NCI-H1694 treated with DMSO at 0.1 percent for 48 hours (cell line): ENCODE data around the gene CSNK1A1.
"Not testable (repeated sequence)": the region's sequence is repeated elsewhere in the genome, so short reads cannot be mapped to it uniquely, and the experiment has no call there.

Experiments used
- DNase-seq: peaks from one replicate; lab custom pipeline; 2025; lab: John Stamatoyannopoulos, UW

The CSNK1A1 gene

DNA sequence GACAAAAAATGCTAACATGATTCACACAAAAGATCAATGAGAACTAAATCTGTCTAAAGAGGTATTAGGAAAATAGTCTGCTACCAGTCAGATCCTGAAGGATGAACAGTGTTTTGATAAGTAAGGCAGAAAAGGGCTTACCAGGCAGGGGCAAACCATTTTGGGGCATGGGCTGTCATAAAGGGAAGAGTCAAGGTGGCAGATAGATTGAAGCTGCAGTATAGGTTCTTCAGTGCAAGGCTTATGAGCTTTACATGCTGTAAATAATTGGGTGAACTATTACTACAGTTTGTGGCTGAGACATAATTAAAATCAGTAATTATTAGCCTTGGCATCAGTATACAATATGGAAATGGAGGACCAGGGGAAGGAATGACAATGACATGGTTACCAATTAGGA is 21.8 kb downstream of the CSNK1A1 start:
- DNase-seq = no peak

DNA sequence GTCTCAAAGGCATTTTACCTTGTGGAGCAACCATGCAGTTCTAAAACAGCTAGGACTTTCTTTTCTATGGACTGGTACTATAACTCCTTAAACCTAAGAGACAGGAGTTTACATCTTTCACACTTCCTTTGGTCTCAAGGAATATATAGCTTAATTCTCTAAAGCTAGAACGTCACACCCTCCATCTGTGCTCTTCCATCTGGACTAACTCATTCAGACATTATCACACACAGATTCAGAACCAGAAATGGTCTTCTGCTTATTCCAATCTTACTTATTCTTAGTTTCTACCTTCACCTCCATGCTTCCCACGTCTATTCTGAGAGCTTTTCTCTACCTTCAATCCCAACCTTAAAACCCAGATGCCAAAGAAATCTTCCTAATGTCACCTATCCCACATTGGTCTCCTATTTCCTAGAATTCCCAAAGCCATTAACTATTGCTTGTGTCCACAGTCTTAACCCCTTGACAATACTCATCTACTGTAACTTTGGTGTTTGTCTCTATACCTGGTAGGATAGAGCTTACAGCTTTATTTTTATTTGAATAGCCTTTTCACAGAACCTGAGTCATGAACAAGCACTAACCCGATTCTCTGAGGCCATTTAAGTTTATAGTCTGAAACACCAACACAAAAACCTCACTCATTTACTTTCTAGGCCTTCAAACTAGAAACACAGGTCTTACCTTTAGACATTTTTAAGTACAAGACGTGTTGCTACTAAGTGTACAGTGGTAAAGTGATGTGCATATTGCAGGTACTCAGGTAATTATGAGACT is 22.8 kb downstream of the CSNK1A1 start:
- no peak for DNase-seq

DNA sequence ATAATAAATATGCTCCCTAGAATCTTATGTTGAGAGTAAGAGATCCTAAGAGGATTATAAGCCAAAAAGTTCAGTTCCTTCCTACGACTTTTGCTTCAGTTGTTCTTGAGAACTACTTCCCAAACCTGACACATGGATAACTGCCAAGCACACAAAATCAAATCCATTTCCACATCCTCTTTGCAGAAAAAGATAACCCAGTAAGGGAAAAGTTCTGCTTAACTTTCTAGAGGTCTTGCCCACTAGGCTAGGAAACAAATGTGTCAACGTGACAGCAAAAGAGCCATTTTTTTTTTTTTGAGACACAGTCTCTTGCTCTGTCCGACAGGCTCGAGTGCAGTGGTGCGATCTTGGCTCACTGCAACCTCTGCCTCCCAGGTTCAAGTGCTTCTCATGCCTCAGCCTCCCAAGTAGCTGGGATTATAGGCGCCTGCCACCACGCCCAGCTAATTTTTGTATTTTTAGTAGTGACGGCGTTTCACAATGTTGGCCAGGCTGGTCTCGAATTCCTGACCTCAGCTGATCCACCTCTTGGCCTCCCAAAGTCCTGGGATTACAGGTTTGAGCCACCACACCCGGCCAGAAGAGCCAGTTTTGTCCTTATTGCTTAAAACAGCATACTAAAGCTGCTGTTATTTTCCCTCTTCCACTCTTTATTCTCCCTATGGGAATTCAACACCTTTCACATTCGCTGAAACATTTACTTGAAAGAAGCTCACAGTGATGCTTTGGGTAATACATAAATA is 24.2 kb downstream of the CSNK1A1 start:
- DNase-seq = no peak

DNA sequence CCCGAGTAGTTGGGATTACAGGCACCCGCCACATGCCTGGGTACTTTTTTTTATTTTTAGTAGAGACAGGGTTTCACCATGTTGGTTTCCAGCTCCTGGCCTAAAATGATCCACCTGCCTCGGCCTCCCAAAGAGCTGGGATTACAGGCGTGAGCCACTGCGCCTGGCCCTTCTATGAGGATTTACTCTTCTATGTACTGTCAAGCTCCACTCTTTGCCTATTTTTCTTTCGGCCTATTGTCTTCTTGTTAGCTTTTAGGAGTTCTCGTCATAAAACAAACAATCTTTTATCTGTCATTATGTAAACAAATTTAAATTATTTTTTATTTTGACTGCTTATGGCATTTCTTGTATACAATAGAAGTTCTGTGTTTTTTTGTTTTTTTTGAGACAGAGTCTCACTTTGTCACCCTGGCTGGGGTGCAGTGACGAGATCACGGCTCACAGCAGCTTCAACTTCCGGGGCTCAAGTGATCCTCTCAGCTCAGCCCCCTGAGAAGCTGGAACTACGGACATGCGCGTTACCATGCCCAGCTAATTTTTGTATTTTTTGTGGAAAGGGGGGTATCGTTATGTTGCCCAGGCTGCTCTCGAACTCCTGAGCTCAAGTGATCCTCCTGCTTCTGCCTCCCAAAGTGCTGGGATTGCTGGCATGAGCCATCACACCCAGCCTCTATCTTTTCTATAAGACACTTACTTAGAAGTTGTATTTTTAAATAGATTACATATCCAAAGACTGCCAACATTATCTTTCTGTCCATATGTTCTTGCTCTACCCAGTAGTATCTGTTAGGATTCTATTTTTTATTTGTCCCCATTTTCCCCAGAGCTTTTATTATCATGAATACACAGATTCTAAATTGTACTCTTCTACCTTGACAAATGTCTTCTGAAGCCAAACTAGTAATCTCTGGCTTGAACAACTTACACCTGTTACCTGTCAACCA is 29.2 kb downstream of the CSNK1A1 start:
- DNase-seq = no peak

DNA sequence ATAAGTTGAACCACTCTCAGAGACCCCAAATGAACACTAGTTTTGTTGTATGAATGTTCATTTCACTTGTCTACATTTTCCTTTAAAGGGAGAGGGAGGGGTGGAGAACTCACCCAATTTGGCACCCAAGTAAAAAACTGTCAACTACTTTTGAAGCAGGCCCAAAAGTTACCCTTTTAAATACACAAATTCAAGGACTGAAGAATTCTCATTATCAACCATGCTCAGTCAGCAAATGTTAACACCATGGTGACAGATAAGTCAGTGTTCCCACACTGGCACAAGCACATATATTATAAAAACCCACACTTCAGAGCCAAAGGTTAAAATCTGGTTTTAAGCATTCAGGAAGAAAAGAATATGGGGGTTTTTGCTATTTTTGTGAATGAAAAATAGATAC is 31.6 kb downstream of the CSNK1A1 start:
- DNase-seq = no peak

DNA sequence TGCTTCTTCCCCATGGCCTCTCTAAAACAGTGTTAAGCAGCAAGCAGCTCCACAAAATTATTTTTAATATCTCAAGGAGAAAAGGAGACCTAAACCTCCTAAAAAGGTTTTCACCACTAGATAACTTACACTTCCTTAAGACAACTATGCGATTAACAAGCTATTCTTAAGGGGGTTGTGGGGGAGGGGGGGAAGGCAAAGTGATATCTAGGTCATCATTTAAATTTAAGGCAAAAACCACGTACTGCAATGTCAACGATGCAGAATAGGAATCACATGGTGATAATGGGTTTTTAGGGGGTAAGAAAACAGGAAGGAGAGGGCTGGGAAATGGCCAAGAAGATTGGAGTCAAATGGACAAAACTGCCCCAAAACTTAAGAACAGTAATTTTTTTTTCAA is 32.6 kb downstream of the CSNK1A1 start:
- no peak for DNase-seq

DNA sequence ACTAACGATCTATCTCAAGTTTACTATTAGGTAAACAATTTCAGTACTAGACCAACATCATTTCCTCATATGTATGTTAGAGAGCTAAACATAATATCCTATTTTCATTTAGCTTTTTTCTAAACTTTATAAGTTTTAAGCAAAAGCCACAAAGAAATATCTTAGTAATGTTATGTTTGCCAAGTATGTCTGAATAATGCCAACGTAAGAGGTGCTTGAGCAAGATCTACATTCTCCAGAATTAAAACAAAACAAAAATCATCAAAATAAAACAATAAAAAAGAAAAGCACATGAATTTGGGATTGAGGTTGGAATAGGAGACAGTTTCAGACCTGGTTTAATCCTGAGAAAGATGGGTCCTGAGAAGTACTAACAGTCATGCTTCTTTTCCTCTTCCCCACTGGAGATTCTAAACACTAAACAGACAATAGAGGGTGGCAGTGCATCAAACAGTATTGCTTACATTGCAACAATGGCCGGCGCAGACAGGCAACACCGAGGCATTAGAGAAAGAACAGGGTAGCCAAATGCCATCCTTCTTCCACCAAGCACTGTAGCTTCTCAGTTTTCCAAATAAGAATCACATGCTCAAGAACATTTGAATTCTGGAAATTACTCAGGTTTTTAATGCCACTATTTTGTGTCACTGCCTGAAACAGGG is 33.6 kb downstream of the CSNK1A1 start:
- DNase-seq = no peak

DNA sequence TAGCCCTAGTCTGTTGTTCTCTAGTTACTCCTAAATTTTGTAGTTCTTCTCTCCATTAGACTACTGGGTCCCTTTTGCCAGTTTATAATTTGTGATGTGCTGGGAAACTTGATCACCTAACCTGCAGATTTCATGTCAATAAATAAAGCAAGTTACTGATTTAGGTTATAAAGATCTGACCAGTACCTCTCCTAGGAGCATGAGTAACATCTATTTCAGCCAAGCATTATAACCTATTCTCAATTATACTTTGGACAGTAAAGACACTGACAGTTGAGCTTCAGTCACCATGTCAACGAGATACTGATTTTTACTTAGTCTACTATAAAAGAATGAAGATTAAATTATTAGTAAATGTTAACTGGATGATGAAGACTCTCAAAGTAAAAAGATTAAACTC is 36.7 kb downstream of the CSNK1A1 start:
- DNase-seq = no peak

DNA sequence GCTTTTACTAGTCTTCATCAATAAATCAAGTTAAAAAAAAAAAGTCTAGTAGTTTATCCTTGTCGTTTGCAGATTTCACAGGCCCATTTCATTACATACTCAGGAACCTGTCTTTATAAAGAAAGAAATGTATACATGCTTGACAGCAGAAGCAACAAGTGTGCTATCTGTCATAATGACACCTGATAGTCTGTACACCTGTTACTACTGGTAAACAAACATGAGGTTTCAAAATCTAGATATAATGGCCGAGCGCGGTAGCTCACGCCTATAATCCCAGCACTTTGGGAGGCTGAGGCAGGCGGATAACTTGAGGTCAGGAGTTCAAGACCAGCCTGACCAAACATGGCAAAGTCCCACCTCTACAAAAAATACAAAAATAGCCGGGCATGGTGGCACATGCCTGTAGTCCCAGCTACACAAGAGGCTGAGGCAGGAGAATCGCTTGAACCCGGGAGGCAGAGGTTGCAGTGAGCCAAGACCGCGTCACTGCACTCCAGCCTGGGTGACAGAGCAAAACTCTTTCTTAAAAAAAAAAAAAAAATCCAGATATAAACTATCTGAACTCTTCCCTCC is 37.8 kb downstream of the CSNK1A1 start:
- DNase-seq = not testable (repeated sequence)

DNA sequence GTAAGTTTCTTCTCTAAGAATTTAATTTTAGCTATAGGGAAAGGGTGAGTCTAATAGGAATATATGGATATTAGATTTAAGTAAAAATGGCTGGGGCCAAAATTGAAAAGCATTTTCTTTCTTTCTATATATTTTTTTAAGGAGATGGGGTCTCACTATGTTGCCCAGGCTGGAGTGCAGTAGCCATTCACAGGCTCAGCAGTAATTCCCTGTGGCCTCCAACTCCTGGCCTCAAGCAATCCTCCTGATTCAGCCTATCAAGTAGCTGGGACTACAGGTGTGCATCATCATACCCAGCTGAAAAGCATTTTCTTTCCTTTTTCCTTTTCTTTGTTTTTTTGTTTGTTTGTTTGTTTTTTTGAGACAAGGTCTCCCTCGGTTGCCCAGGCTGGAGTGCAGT is 41.1 kb downstream of the CSNK1A1 start:
- DNase-seq = no peak

DNA sequence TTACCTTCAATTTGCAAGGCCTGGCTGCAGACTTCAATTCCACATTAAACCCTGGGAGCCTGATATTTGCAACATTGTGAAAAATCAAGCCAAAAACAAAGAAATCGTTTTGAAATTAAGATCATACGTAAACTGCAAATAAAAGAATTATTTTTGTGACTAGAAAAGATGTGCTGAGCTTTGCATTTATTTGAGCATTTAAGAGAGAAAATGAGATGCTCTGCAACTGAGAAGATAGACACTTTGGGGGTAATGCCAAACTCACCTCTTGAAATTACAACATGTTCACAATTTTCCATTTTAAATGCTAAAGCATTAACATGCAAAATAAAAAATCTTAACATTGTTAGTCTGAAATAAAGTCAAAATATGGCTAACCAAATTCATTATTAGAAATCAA is 46.6 kb downstream of the CSNK1A1 start:
- DNase-seq = no peak

DNA sequence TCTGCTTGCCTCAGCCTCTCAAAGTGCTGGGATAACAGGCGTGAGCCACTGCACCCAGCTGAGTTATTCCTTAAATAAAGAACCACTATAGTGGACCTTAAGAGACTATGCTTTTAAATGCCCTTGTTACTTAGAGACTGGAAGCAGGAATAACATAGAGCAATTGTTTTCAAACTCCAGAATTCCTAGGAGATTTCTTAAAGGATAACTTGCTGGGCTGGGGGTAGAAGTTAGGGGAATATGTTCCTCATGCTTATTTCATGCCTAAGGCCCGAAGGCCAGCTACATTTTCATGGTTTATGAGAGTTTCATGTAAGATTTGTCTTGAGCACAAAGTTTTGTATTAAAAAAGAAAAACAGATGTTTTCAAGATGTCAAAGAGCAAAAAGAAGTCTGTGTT is 48.2 kb downstream of the CSNK1A1 start:
- no peak for DNase-seq

DNA sequence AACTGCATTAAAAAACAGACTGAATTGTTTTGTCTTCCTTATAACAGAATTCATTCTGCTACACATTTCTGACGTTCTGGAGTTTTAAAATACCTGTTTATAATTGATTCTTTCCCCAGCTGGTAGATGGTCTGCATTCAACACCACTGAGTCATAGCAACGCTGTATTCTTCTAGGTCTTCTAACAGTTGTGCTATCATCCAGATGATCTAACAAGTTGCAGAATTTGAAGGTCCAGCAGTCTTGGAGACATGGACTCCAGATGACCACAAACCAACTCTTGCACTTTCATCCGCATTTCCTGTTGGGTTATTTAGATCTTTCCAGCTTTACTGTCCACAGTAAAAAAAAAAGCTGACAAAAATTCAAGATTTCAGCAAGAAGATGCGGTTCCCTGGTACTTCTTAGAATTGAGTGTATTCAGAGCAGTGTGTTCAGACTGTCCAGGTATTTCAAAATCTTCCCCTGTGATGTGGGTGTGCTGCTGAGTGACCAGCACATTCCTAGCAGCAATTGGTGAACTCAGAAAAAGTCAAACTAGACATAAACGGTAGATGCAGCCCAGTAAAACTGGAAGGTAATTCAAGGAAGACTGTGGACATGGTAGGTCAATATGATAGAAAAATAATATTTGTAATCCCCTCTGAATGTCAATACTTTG is 50.2 kb downstream of the CSNK1A1 start:
- no peak for DNase-seq

DNA sequence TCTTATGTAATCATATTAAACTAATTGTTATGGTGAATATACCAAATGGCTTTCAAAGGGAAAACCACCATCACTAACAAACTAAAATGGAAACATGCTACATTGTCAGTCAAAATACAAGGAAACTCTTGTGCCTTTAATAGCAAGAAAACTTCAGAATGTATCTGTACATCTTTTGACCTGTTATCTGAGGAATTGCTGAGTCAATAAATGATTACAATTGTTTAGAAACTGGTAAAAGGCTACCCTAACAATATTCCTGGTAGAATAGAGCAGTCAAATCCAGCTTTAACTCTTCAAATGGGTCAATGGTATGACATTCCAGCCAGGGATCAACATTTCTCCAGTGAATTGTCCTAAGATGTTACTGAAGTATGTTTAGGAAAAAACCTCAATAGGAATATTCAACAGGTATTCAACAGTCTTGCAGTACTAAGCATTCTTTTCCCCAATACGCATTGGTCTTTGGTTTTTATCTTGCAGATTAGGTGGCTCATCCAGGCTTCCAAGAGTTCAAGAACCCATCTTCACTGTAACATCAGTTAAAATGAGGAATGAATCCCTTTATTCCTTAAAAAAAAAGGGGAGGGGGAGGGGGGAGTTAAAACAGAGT is 52.4 kb downstream of the CSNK1A1 start:
- no peak for DNase-seq

DNA sequence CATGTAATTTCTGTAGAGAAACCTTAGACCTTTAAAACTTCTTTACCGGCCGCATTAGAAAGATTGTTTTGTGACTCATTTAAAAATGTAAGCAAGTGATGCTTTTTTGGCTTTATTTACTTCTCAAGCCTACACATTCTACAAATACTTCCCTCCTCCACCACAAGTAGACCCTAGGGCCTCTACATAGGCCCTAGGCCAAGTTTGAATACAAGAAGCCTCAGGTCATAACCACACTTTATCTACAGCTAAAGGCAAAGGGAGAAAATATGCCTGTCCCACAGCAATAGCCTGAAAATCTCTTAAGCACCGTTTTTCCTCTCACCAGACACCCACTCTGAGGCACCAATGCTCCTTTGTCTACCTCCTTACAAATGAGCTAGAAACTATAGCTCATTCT is 53.9 kb downstream of the CSNK1A1 start:
- DNase-seq = no peak

DNA sequence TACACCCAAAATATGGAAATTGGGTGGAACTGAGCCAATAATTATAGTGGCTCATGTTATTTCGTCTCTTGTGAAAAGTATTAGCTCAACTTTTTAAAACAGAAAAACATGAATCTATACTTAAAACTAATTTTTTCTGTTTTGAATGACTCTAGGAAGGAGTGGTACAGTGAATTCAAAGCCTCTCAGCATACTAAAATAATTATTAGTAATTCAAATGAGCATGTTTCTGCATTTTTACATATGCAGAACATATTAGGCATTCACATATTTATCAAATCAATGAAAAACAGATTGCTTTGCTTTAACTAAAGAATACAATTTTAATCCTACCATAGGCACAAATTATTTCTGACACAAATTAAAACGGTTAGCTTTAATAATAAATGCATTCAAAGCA is 54.3 kb downstream of the CSNK1A1 start:
- DNase-seq = no peak

DNA sequence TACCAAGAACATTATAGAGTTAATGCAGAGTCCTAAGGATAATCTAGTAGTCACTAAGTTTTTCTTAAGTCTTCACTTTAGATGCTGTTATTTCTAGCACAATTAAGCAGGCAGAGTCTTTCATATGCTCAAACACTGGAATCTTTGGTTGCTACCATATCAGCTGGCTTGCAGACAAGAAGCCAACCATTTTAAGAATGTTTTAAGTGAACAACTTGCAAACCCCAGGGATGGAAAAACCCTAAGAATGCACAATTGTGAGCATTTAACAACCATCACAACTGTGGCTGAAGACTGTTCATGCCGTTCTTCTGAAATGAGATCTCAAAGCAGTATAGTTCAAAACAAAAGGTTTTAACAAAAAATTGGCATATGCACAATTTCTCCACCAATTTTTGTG is 55.1 kb downstream of the CSNK1A1 start:
- DNase-seq = no peak

DNA sequence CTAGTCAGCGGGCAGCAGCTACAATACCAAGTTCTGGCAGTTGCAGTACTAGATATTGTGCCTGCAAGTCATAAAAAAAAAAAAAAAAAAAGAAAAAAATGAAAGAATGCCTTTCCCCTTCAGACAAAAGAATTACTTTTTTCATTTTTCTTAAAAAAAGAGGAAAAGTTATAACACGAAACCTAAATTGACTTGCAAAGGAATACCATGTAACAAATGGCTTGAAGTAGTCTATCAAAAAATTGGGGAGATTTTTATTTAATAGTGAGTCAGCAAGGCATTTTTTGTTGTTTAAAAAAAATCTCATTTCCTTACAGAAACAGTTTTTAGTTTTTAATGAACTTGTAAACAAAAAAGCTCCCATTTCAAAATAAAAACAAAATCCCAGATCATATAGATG is 55.6 kb downstream of the CSNK1A1 start:
- no peak for DNase-seq

DNA sequence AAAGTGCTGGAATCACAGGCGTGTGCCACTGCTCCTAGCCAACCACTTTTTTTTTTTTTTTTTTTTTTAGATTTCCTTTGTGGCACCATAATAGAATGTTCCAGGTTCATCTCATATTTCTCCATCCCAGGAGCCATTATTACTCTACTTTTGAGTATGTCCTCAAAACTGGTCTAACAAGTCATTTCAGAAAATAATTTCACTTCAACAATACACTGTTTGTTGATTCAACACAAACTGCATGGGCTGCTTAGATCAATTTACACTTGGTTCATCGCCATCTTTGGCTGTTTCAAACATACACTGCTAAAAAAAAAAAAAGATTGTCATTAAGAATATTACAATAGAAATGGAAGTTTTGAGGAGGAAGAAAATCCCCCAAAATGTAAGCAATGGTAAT is 57.9 kb downstream of the CSNK1A1 start:
- no peak for DNase-seq

DNA sequence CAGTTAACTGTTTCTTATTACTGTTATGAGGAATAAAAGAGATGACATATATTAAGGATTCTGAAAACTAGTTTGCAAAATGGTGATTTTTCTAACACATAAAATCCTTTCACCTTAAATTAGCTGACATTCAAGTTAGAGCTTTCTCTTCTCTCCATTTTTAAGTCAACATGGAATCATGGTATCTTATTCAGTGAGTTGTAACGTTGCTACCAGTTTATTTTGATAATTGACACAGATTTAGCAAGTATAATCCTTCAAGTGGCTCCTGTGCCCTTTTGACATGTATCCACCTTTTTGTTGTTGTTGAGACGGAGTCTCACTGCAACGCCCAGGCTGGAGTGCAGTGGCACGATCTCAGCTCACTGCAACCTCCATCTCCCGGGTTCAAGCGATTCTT is 58.5 kb downstream of the CSNK1A1 start:
- DNase-seq = no peak
